ENCODE results near the gene LYZL2. TPM values are rescaled to one million over a fixed set of nuclear protein-coding genes. Genes with fewer than 3 reads are reported as not detected.
"Not testable (repeated sequence)": the region's sequence is repeated elsewhere in the genome, so short reads cannot be mapped to it uniquely, and the experiment has no call there.

Gene LYZL2
- not detected for total RNA-seq
- long read RNA-seq, result 0 reads

DNA sequence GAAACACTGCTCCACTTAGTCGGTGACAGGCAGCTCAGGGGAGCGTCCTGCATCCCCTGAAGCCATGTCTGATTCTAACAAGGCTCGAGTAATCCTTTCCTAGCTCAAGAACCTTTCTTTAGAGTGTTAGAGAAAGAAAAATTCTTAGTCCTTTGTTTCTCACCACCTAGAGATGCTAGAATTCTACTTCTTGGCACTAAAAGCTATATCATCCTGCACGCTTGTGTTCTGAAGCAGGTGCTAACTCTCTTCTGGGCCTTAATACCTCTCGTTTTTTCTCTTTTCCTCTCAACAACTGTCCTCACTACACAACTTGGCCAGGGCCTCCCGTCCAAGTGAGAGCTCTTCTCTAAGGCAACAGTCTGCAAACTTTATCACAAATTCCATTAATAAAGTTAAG, at the start of gene LYZL2:
TSS of gene LYZL2 (minus strand) at position 101 of the 400 bp plus-strand sequence. CDS start 2,838 bp downstream, outside the sequence.
- no peaks in the 10 kb centered on the region for H3K4me1 ChIP-seq
- no peaks in the 10 kb centered on the region for H3K36me3 ChIP-seq
- no peak for TF ChIP-seq CTCF (IDR thresholded peaks at IDR 0.05; ENCODE audit: borderline replicate concordance)
- H3K27me3 ChIP-seq (ENCODE audit: low read depth), result no peaks in the 10 kb centered on the region
- DNase-seq, result no peak
- no peak within 1 kb of the TSS for H3K27ac ChIP-seq (replicated peaks)
- no peaks in the 10 kb centered on the region for H3K9me3 ChIP-seq (replicated peaks)
- no peak within 1 kb of the TSS for H3K4me3 ChIP-seq
- intact Hi-C loops (cut with micrococcal nuclease), result no loop called here

- H3K4me1 ChIP-seq; H3K36me3 ChIP-seq; H3K27ac ChIP-seq (replicated peaks); DNase-seq; H3K4me3 ChIP-seq; intact Hi-C loops (cut with micrococcal nuclease): not testable (repeated sequence)
- Histone ChIP-seq H3K9me3 (replicated peaks) (peaks cover 22% of the 10 kb centered on the region), H3K27me3 (ENCODE audit: low read depth) (peaks cover 16% of the 10 kb centered on the region)
Measured at GRCh38 chr10:30677616-30678015, 48.1 kb upstream of the LYZL2 start.

DNA sequence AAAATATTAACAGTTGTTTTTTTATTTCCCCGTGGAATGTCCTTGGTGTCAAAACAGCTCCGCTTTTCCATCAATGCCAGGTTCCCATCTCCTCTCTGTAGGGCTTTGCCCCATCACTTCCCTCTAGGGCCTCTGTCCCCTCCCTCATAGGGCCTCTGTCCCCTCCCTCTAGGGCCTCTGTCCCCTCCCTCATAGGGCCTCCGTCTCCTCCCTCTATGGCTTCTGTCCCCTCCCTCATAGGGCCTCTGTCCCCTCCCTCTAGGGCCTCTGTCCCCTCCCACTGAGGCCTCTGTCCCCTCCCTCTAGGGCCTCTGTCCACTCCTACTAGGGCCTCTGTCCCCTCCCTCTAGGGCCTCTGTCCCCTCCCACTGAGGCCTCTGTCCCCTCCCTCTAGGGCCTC, 47.6 kb upstream of the LYZL2 start:
- intact Hi-C loops (cut with micrococcal nuclease); H3K4me3 ChIP-seq; DNase-seq; H3K27ac ChIP-seq (replicated peaks); H3K36me3 ChIP-seq; H3K4me1 ChIP-seq: not testable (repeated sequence)
- peaks cover 22% of the 10 kb centered on the region for H3K9me3 ChIP-seq (replicated peaks)
- peaks cover 12% of the 10 kb centered on the region for H3K27me3 ChIP-seq (ENCODE audit: low read depth)

GRCh38 chr10:30675791-30676718, 46.5 kb upstream of the LYZL2 start:
- DNase-seq, result no peak
- Histone ChIP-seq H3K9me3 (replicated peaks) (peaks cover 22% of the 10 kb centered on the region), H3K4me1 (no peaks in the 10 kb centered on the region), H3K4me3 (no peak overlapping the region), H3K27ac (replicated peaks) (no peak overlapping the region), H3K27me3 (ENCODE audit: low read depth) (peaks cover 6% of the 10 kb centered on the region), H3K36me3 (no peaks in the 10 kb centered on the region)
- intact Hi-C loops (cut with micrococcal nuclease), result no loop called here
- TF ChIP-seq CTCF (IDR thresholded peaks at IDR 0.05; ENCODE audit: borderline replicate concordance), result no peak

DNA sequence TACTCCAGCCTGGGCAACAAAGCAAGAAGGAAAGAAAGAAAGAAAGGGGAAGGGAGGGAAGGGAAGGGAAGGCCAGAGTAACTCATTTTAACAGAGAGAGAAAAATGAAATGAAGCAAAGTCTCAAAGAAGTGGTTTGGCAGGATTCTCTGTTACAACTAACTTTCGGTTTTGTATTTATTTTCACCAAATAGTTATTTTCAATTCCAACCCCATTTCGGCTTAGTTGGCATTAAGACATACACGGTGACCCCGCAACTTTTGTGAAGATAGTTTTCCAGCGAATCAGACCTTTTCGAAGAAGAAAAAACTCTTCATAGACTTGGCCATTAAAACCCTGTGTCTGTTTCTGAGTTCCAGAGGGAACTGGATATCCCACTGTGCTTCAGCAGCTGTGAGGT, 45.2 kb upstream of the LYZL2 start:
- Histone ChIP-seq H3K36me3 (no peaks in the 10 kb centered on the region), H3K27ac (replicated peaks) (no peak overlapping the region), H3K4me1 (peaks cover 3% of the 10 kb centered on the region), H3K4me3 (no peak overlapping the region), H3K9me3 (replicated peaks) (peaks cover 10% of the 10 kb centered on the region), H3K27me3 (ENCODE audit: low read depth) (peaks cover 2% of the 10 kb centered on the region)
- DNase-seq, result no peak
- no peak for TF ChIP-seq CTCF (IDR thresholded peaks at IDR 0.05; ENCODE audit: borderline replicate concordance)
- intact Hi-C loops (cut with micrococcal nuclease), result no loop called here

GRCh38 chr10:30673262-30673661, 43.7 kb upstream of the LYZL2 start:
- H3K27me3 ChIP-seq (ENCODE audit: low read depth); intact Hi-C loops (cut with micrococcal nuclease); H3K9me3 ChIP-seq (replicated peaks); DNase-seq; H3K4me3 ChIP-seq; H3K27ac ChIP-seq (replicated peaks); H3K4me1 ChIP-seq; H3K36me3 ChIP-seq: not testable (repeated sequence)

DNA sequence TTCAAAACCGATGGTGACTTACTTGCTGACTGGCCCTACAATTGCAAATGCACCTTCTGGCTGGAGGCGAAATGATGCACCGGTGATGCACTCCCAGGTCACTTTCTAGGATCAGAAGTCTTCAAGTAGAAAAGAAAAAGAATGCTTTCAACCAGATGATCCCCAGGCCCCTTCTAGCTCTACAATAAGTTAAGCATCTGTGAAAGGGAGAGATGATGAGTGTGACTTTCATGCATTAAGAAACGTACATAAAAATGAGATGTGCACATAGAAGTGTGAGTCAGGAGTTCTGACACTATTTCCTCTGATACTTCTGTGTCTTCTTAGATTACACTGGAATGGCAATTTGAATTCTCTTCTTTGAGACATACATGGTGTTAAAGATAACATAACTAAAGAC, 42.8 kb upstream of the LYZL2 start:
- intact Hi-C loops (cut with micrococcal nuclease); H3K9me3 ChIP-seq (replicated peaks); H3K27me3 ChIP-seq (ENCODE audit: low read depth); H3K4me1 ChIP-seq; H3K27ac ChIP-seq (replicated peaks); H3K4me3 ChIP-seq; H3K36me3 ChIP-seq; DNase-seq: not testable (repeated sequence)
